Thyroid gland (tissue), 4 donors: Measurements from ENCODE around the gene ARHGEF10L.

Experiments used
- POLR2A ChIP-seq, 2 donors: fragments of 450-650 bp; IDR thresholded peaks; one replicate each; pipeline ENCODE4 v1.6.1; 2017; ENCODE audit warnings: antibody characterized with exemption in 2 of 2, mild to moderate bottlenecking in 2 of 2, moderate library complexity in 1 of 2
- TF ChIP-seq, protein P1 (sequence below), 6 experiments: fragments of 200-600 bp in 3 of 6; fragments of 450-650 bp in 3 of 6; sonication (generic) in 3 of 6; IDR thresholded peaks; one replicate each; pipeline ENCODE4 v1.5.1; 2016 to 2019; ENCODE audit warnings: antibody characterized with exemption in 6 of 6, mild to moderate bottlenecking in 2 of 6, inconsistent platforms in 1 of 6, moderate library complexity in 1 of 6

DNA sequence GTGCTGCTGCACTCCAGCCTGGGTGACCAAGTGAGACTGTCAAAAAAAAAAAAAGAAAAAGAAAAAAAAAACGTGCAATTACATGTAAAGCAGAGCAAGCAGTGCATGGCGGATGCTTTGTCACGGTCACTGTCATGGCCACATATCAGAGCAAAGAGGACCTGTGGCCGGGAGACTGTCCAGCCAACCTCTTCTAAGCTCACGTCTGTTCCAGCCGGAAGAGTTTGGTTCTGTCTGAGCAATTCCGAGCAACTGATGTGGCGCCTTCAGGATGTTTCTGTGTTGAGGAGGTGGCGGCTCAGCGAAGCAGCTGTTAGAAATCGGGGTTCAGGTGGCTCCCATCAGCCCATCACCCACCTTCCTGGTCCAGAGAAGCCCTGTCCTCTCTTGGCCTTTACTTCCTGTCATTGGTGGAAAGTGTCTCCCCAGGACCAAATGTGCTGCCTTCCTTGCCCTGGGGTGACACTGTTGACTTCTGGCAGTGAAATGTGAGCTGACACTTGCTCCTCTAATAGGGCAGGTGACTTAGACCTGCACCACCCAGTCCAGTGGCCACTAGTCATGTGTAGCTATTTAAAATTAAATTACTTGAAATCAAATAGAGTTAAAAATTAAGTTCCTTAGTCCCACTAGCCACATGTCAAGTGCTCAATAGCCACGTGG is 59.9 kb downstream of the ARHGEF10L start:
- TF ChIP-seq, protein P1, sequence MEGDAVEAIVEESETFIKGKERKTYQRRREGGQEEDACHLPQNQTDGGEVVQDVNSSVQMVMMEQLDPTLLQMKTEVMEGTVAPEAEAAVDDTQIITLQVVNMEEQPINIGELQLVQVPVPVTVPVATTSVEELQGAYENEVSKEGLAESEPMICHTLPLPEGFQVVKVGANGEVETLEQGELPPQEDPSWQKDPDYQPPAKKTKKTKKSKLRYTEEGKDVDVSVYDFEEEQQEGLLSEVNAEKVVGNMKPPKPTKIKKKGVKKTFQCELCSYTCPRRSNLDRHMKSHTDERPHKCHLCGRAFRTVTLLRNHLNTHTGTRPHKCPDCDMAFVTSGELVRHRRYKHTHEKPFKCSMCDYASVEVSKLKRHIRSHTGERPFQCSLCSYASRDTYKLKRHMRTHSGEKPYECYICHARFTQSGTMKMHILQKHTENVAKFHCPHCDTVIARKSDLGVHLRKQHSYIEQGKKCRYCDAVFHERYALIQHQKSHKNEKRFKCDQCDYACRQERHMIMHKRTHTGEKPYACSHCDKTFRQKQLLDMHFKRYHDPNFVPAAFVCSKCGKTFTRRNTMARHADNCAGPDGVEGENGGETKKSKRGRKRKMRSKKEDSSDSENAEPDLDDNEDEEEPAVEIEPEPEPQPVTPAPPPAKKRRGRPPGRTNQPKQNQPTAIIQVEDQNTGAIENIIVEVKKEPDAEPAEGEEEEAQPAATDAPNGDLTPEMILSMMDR (IDR thresholded peaks at IDR 0.05): no peak
- TF ChIP-seq POLR2A (IDR thresholded peaks at IDR 0.05): no peak
